ENCODE results near the gene RASGRF2.

Gene RASGRF2

DNA sequence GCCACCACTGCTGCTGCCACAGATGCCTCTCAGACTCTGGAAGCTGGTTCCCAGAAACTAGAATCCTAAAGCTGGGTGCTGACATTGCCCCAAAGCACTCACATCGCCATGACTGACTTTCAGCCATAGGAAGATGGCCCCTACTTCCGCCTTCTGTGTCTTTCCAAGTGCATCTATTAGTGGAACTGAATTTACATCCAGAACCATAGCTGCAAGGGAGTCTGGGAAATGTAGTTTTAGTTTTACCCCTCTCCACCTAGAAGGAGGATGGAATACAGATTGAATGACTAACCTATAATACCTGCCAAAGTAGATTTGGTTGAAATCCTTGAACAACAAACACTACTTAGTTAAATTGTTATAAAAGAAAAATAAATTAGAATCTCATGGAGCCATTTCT lies 118.8 kb downstream of the RASGRF2 start:
- no peak for DNase-seq (ENCODE audit: low read depth in 2 of 2)
- H3K4me3 ChIP-seq (replicated peaks in 1 of 2; ENCODE audit: low read depth in 2 of 2, low read length in 2 of 2) = no peak overlapping the region
- TF ChIP-seq, protein P1, sequence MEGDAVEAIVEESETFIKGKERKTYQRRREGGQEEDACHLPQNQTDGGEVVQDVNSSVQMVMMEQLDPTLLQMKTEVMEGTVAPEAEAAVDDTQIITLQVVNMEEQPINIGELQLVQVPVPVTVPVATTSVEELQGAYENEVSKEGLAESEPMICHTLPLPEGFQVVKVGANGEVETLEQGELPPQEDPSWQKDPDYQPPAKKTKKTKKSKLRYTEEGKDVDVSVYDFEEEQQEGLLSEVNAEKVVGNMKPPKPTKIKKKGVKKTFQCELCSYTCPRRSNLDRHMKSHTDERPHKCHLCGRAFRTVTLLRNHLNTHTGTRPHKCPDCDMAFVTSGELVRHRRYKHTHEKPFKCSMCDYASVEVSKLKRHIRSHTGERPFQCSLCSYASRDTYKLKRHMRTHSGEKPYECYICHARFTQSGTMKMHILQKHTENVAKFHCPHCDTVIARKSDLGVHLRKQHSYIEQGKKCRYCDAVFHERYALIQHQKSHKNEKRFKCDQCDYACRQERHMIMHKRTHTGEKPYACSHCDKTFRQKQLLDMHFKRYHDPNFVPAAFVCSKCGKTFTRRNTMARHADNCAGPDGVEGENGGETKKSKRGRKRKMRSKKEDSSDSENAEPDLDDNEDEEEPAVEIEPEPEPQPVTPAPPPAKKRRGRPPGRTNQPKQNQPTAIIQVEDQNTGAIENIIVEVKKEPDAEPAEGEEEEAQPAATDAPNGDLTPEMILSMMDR (IDR thresholded peaks at IDR 0.05; ENCODE audit: low read depth, low read length) = no peak

DNA sequence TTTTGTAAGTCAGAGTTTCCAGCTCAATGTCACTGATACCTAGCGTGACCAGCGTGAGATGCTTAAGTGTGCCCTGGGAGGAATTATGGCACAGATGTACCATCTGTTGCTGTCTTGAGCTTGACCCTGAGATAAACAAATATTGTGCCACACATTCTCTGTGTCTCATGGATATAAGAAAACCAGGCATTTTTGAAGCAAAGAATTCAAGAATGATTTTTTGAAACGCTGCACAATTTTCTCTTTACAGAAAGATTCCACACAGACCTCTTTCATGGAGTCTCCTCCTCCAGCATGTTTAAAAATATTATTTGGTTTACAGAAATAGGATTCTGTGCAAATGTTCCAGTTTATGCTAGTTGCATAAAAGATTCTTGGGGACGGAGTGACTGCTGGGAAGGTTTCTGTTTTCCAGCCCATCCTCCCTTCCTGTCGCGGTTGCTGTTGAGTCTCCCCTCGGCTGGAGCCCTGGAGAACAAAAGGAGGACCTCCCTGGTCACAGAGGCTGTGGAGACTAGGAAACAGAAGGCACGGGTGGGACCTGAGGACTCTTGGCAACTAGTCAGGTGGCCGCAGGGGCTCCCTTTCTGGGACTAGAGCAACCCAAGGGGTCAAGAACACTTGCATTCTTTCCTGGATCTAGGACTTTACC lies 120.8 kb downstream of the RASGRF2 start:
- no peak for DNase-seq (ENCODE audit: low read depth in 2 of 2)
- H3K4me3 ChIP-seq (replicated peaks in 1 of 2; ENCODE audit: low read depth in 2 of 2, low read length in 2 of 2) = no peak overlapping the region
- TF ChIP-seq, protein P1 (IDR thresholded peaks at IDR 0.05; ENCODE audit: low read depth, low read length) = no peak

DNA sequence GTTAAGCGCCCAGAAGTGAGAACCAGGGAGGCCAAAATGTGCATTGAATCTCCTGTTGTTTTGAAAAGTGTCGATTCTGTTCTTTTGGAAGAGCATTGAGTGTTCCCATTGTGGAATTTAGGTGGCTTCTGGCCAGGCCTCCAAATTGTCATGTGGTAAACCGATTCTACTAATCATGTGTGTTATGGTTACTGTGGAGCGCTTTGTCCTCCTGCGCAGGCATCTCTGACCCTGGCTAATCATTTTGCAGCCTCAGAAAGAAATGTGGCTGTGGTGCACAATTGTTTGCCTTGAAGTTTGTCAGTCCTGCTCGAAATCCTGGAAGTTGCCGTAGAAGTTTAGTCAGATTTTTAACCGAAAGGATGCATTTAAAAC lies 121.3 kb downstream of the RASGRF2 start:
- H3K4me3 ChIP-seq (replicated peaks in 1 of 2; ENCODE audit: low read depth in 2 of 2, low read length in 2 of 2) = no peak overlapping the region
- no peak for DNase-seq (ENCODE audit: low read depth in 2 of 2)
- TF ChIP-seq, protein P1 (IDR thresholded peaks at IDR 0.05; ENCODE audit: low read depth, low read length) = no peak

DNA sequence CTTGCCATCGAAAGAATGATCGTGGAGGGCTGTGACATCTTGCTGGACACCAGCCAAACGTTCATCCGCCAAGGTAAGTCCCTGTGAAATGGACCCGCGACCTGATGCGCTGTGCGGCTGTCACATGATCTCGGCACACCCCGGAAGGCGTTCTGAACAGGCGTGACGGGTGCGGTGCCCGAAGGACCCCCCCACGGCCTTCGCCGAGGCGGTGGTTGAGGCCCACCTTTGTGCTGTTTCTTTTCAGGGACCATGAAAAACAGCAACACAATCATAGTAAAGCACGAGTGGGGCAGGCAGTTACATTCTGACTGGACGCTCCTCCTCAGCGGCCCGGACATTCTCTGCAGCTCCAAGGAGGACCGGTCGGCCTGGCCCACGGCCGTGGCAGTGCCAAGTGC lies 126.7 kb downstream of the RASGRF2 start:
- DNase-seq (ENCODE audit: low read depth in 2 of 2) = no peak
- TF ChIP-seq, protein P1 (IDR thresholded peaks at IDR 0.05; ENCODE audit: low read depth, low read length) = no peak

DNA sequence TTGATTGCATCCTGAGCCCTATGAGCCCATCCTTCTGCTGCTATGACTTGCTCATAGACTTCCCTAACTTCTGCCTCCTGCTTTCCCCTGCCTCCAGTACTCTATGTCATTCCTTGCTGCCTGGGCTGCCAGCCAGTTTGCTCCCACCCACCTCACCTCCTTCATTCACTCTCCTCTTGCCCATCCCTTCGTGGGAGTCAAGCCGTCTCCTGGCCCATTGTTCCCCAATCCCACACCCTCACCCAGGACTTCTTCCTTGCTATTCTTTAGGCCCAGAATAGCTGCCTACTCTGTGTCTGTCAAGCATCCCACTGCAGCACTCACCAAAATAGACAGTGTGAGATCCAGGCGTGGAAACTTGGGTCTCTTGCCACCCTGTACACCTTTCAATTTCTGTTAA lies 131.0 kb downstream of the RASGRF2 start:
- TF ChIP-seq, protein P1 (IDR thresholded peaks at IDR 0.05; ENCODE audit: low read depth, low read length) = no peak
- H3K4me3 ChIP-seq (replicated peaks in 1 of 2; ENCODE audit: low read depth in 2 of 2, low read length in 2 of 2) = no peak overlapping the region
- DNase-seq (ENCODE audit: low read depth in 2 of 2) = no peak

More for the DNA sequence above, 126.7 kb downstream of the RASGRF2 start:
- no peak overlapping the region for H3K4me3 ChIP-seq (replicated peaks in 1 of 2; ENCODE audit: low read depth in 2 of 2, low read length in 2 of 2)

DNA sequence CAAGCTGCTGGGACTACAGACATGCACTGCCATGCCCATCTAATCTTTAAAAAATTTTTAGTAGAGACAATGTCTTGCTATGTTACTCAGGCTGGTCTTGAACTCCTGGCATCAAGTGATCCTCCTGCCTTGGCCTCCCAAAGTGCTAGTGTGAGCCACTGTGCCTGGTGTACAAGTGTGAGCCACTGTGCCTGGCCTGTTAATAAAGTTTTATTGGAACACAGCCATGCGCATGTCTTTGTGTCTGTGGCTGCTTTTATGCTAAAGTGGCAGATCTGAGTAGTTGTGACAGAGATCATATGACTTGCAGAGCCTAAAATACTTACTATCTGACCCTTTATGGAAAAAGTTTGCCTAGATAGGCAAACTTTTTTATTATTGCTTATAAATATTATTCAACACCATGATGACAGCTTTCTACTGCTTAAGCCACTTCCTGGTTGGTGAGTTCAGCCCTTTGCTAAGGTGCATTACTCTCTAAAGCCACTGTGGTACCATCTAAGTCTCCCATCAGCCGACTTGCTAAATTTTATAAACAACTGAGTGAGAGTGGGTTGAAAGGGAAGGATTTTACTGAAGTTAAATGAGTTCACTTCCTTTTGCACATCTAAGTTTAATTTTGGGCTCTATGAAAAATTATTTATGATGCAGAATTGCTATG lies 133.5 kb downstream of the RASGRF2 start:
- TF ChIP-seq, protein P1 (IDR thresholded peaks at IDR 0.05; ENCODE audit: low read depth, low read length) = no peak
- no peak overlapping the region for H3K4me3 ChIP-seq (replicated peaks in 1 of 2; ENCODE audit: low read depth in 2 of 2, low read length in 2 of 2)
- no peak for DNase-seq (ENCODE audit: low read depth in 2 of 2)

Data from cardiac fibroblast (primary cell).